WTC11 (cell line): ENCODE measurements around the gene CLPX. TPM values are rescaled to one million over a fixed set of nuclear protein-coding genes. Genes with fewer than 3 reads are reported as not detected.

Experiments used
- ATAC-seq: fragments of 200-7000 bp; cut with Tn5 transposase; 2 replicates; pipeline ENCODE4 v1.10.0; 2021; ENCODE audit warnings: mild to moderate bottlenecking, moderate library complexity
- CTCF ChIA-PET: fragments of 300-600 bp; sonication (Branson Sonifier 250); formaldehyde crosslinking; loops from one replicate; lab custom pipeline; 2021; ENCODE audit warnings: antibody characterized with exemption; lab: Charles Lee
- POLR2A ChIA-PET: fragments of 350-600 bp; sonication (Branson Sonifier 250); formaldehyde crosslinking; loops from one replicate; lab custom pipeline; 2021; ENCODE audit warnings: antibody characterized with exemption; lab: Charles Lee
- DNase-seq: peaks from one replicate; pipeline ENCODE4 v3.0.0; 2021; ENCODE audit warnings: low spot score
- H3K27ac Mint-ChIP-seq: 2 replicates; pipeline ENCODE4 v1.8.0; 2021; ENCODE audit warnings: mixed read lengths
- H3K27me3 Mint-ChIP-seq: 2 replicates; pipeline ENCODE4 v1.8.0; 2021; ENCODE audit warnings: low read depth, mild to moderate bottlenecking, moderate library complexity, mixed read lengths
- H3K36me3 Mint-ChIP-seq: 2 replicates; pipeline ENCODE4 v1.8.0; 2021; ENCODE audit warnings: mixed read lengths
- H3K4me1 Mint-ChIP-seq: 2 replicates; pipeline ENCODE4 v1.8.0; 2022; ENCODE audit warnings: mixed read lengths
- H3K4me3 Mint-ChIP-seq: 2 replicates; pipeline ENCODE4 v1.8.0; 2021; ENCODE audit warnings: mild to moderate bottlenecking, moderate library complexity, mixed read lengths
- H3K9me3 Mint-ChIP-seq: 2 replicates; pipeline ENCODE4 v1.8.0; 2021; ENCODE audit warnings: mixed read lengths
- CBFB ChIP-seq: sonication (generic); formaldehyde crosslinking; IDR thresholded peaks from 2 replicates; pipeline ENCODE4 v1.8.1; 2022; ENCODE audit warnings: mild to moderate bottlenecking, low read depth, missing genetic modification reagents
- ELF4 ChIP-seq: sonication (generic); formaldehyde crosslinking; IDR thresholded peaks from 2 replicates; pipeline ENCODE4 v1.8.1; 2022; ENCODE audit warnings: low read depth, mild to moderate bottlenecking, moderate library complexity, missing genetic modification reagents
- ETV6 ChIP-seq: sonication (generic); formaldehyde crosslinking; IDR thresholded peaks from 2 replicates; pipeline ENCODE4 v1.8.1; 2022; ENCODE audit warnings: mild to moderate bottlenecking, missing genetic modification reagents
- FOXK1 ChIP-seq: sonication (generic); formaldehyde crosslinking; IDR thresholded peaks from 2 replicates; pipeline ENCODE4 v1.8.0; 2022; ENCODE audit warnings: mild to moderate bottlenecking, moderate library complexity, missing genetic modification reagents
- GTF2I ChIP-seq: fragments of 250-450 bp; sonication (Bioruptor Pico); conservative IDR thresholded peaks from 2 replicates; pipeline ENCODE4 v1.4.0; 2021; ENCODE audit warnings: mild to moderate bottlenecking
- JAZF1 ChIP-seq: fragments of 250-450 bp; sonication (Bioruptor Pico); IDR thresholded peaks from 2 replicates; pipeline ENCODE4 v1.9.0; 2021; ENCODE audit warnings: moderate library complexity, mild to moderate bottlenecking, inconsistent platforms
- MXD4 ChIP-seq: fragments of 250-450 bp; sonication (Bioruptor Pico); IDR thresholded peaks from 2 replicates; pipeline ENCODE4 v1.8.0; 2021; ENCODE audit warnings: mild to moderate bottlenecking, moderate library complexity, borderline replicate concordance
- NR2C2 ChIP-seq: sonication (generic); formaldehyde crosslinking; IDR thresholded peaks from 2 replicates; pipeline ENCODE4 v1.8.0; 2022; ENCODE audit warnings: mild to moderate bottlenecking, missing genetic modification reagents
- RORB ChIP-seq: fragments of 250-450 bp; sonication (Bioruptor Pico); IDR thresholded peaks from 2 replicates; pipeline ENCODE4 v1.9.0; 2021; ENCODE audit warnings: mild to moderate bottlenecking
- SMAD4 ChIP-seq: sonication (generic); formaldehyde crosslinking; IDR thresholded peaks from 2 replicates; pipeline ENCODE4 v1.8.0; 2022; ENCODE audit warnings: mild to moderate bottlenecking, missing genetic modification reagents
- TCF7 ChIP-seq: sonication (generic); formaldehyde crosslinking; IDR thresholded peaks from 2 replicates; pipeline ENCODE4 v1.8.0; 2022; ENCODE audit warnings: mild to moderate bottlenecking, low read depth, missing genetic modification reagents, moderate library complexity
- TP53 ChIP-seq: sonication (generic); formaldehyde crosslinking; IDR thresholded peaks from 2 replicates; pipeline ENCODE4 v1.8.1; 2023; ENCODE audit warnings: mild to moderate bottlenecking, missing genetic modification reagents
- ZNF232 ChIP-seq: sonication (generic); formaldehyde crosslinking; IDR thresholded peaks from 2 replicates; pipeline ENCODE4 v1.8.0; 2022; ENCODE audit warnings: mild to moderate bottlenecking, missing genetic modification reagents
- ZNF263 ChIP-seq: sonication (generic); formaldehyde crosslinking; IDR thresholded peaks from 2 replicates; pipeline ENCODE4 v1.8.1; 2022; ENCODE audit warnings: low read depth, mild to moderate bottlenecking, moderate library complexity, missing genetic modification reagents
- ZNF317 ChIP-seq: sonication (generic); formaldehyde crosslinking; IDR thresholded peaks from 2 replicates; pipeline ENCODE4 v1.8.1; 2023; ENCODE audit warnings: low read depth, mild to moderate bottlenecking, moderate library complexity, missing genetic modification reagents, borderline replicate concordance
- ZNF423 ChIP-seq: fragments of 250-450 bp; sonication (Bioruptor Pico); IDR thresholded peaks from 2 replicates; pipeline ENCODE4 v2.1.2; 2022; ENCODE audit warnings: mild to moderate bottlenecking, moderate library complexity
- total RNA-seq: library from RNA; stranded (reverse); gene quantifications from 3 replicates; pipeline ENCODE4 v1.2.3, GENCODE V29; 2021
- TF ChIP-seq, protein P1 (sequence below): sonication (generic); formaldehyde crosslinking; IDR thresholded peaks from 2 replicates; pipeline ENCODE4 v1.8.0; 2022; ENCODE audit warnings: mild to moderate bottlenecking, missing genetic modification reagents
- TF ChIP-seq, protein P2 (sequence below): sonication (generic); formaldehyde crosslinking; IDR thresholded peaks from 2 replicates; pipeline ENCODE4 v1.8.0; 2022; ENCODE audit warnings: mild to moderate bottlenecking, missing genetic modification reagents
- TF ChIP-seq, protein P3 (sequence below): sonication (generic); formaldehyde crosslinking; IDR thresholded peaks from 2 replicates; pipeline ENCODE4 v1.8.1; 2022; ENCODE audit warnings: mild to moderate bottlenecking, moderate library complexity, missing genetic modification reagents
- TF ChIP-seq, protein P4 (sequence below): fragments of 250-450 bp; sonication (Bioruptor Pico); IDR thresholded peaks from 2 replicates; pipeline ENCODE4 v1.9.0; 2021; ENCODE audit warnings: moderate library complexity, mild to moderate bottlenecking, inconsistent platforms, borderline replicate concordance
- TF ChIP-seq, protein P5 (sequence below): sonication (generic); formaldehyde crosslinking; IDR thresholded peaks from 2 replicates; pipeline ENCODE4 v1.8.1; 2023; ENCODE audit warnings: mild to moderate bottlenecking, missing genetic modification reagents, borderline replicate concordance
- TF ChIP-seq, protein P6 (sequence below): fragments of 250-450 bp; sonication (Bioruptor Pico); conservative IDR thresholded peaks from 2 replicates; pipeline ENCODE4 v1.9.0; 2021; ENCODE audit warnings: mild to moderate bottlenecking

CLPX gene
- total RNA-seq, 1 experiment from 2014 or later: 68.7 TPM

DNA sequence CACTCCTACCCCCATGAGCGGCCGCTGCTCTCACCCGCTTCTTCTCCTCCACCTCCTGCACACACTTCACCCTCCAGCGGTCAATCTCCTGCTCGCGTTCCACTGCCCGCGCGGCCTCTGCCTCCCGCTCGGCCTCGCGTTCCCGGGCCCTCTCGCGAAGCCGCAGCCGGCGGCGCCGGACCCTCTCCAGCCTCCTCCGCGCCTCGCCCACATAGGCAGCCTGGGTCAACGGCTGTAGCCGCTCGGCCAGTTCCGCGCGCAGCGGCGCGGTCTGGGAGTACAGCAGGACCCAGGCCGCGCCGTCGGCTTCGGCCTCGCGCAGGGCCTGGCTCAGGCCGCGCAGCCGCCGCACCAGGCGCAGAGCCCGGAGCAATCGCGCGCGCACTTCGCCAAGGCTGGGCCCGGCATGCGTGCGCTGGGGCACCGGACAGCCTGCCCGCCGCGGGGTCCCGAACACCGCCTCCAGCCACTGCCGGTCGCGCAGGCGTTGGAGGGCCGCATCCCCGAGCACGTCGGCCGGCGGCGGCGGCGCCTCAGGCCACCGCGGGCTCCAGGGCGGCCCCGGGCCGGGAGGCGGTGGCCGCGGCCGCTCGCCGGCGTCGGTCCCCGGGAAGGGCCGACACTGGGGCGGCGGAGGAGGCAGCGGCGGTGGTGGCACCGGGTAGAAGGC is 52.1 kb downstream of the CLPX start (continued):
- TF ChIP-seq RORB (CRISPR knock-in tag) (no peak), MXD4 (no peak), FOXK1 (CRISPR knock-in tag) (no peak), TP53 (peak; percentile 71; the same call in 1 of the 2 replicates), TCF7 (peak; percentile 31; the same call in 1 of the 2 replicates), ZNF232 (CRISPR knock-in tag) (no peak), SMAD4 (no peak), ELF4 (CRISPR knock-in tag) (no peak), ZNF263 (CRISPR knock-in tag) (no peak), CBFB (CRISPR knock-in tag) (0 out of 2 replicates have a peak, but pooled peaks have one; percentile 25), ZNF423 (CRISPR knock-in tag) (no peak)
- TF ChIP-seq, protein P1, sequence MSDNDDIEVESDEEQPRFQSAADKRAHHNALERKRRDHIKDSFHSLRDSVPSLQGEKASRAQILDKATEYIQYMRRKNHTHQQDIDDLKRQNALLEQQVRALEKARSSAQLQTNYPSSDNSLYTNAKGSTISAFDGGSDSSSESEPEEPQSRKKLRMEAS (CRISPR knock-in tag): no peak; the same call in 1 of the 2 replicates
- TF ChIP-seq, protein P2, sequence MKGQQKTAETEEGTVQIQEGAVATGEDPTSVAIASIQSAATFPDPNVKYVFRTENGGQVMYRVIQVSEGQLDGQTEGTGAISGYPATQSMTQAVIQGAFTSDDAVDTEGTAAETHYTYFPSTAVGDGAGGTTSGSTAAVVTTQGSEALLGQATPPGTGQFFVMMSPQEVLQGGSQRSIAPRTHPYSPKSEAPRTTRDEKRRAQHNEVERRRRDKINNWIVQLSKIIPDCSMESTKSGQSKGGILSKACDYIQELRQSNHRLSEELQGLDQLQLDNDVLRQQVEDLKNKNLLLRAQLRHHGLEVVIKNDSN (CRISPR knock-in tag): no peak
- TF ChIP-seq, protein P3, sequence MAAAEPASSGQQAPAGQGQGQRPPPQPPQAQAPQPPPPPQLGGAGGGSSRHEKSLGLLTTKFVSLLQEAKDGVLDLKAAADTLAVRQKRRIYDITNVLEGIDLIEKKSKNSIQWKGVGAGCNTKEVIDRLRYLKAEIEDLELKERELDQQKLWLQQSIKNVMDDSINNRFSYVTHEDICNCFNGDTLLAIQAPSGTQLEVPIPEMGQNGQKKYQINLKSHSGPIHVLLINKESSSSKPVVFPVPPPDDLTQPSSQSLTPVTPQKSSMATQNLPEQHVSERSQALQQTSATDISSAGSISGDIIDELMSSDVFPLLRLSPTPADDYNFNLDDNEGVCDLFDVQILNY: peak; percentile 79; the same call in 1 of the 2 replicates
- TF ChIP-seq, all 79 proteins: peak for 13

DNA sequence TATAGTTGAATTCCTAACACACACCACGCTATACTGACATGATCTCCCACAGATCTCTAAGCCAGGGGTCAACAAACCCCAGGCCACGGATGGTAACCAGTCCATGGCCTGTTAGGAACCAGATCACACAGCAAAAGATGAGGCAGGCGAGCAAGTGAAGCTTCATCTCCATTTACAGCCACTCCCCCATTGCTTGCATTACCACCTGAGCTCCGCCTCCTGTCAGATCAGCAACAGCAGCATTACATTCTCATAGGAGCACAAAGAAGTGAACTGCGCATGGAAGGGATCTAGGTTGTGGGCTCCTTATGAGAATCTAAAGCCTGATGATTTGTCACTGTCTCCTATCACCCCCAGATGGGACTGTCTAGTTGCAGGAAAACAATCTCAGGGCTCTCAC is 54.2 kb downstream of the CLPX start:
- Mint-ChIP-seq H3K36me3 (peaks cover 35% of the 10 kb centered on the region), H3K4me3 (no peak overlapping the region), H3K27ac (peak overlapping the region; percentile 47), H3K4me1 (peaks cover 16% of the 10 kb centered on the region), H3K9me3 (peaks cover under 1% of the 10 kb centered on the region)
- DNase-seq: peak; percentile 20
- POLR2A ChIA-PET: interaction anchor here (0.6 kb wide), 1 partner anchor 153 kb away, joined by 5 read pairs; no protein-coding TSS in a partner anchor
- TF ChIP-seq, protein P4, sequence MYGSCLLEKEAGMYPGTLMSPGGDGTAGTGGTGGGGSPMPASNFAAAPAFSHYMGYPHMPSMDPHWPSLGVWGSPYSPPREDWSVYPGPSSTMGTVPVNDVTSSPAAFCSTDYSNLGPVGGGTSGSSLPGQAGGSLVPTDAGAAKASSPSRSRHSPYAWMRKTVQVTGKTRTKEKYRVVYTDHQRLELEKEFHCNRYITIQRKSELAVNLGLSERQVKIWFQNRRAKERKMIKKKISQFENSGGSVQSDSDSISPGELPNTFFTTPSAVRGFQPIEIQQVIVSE: no peak
- TF ChIP-seq ELF4 (CRISPR knock-in tag) (no peak), ZNF317 (CRISPR knock-in tag) (no peak)
- TF ChIP-seq, protein P5, sequence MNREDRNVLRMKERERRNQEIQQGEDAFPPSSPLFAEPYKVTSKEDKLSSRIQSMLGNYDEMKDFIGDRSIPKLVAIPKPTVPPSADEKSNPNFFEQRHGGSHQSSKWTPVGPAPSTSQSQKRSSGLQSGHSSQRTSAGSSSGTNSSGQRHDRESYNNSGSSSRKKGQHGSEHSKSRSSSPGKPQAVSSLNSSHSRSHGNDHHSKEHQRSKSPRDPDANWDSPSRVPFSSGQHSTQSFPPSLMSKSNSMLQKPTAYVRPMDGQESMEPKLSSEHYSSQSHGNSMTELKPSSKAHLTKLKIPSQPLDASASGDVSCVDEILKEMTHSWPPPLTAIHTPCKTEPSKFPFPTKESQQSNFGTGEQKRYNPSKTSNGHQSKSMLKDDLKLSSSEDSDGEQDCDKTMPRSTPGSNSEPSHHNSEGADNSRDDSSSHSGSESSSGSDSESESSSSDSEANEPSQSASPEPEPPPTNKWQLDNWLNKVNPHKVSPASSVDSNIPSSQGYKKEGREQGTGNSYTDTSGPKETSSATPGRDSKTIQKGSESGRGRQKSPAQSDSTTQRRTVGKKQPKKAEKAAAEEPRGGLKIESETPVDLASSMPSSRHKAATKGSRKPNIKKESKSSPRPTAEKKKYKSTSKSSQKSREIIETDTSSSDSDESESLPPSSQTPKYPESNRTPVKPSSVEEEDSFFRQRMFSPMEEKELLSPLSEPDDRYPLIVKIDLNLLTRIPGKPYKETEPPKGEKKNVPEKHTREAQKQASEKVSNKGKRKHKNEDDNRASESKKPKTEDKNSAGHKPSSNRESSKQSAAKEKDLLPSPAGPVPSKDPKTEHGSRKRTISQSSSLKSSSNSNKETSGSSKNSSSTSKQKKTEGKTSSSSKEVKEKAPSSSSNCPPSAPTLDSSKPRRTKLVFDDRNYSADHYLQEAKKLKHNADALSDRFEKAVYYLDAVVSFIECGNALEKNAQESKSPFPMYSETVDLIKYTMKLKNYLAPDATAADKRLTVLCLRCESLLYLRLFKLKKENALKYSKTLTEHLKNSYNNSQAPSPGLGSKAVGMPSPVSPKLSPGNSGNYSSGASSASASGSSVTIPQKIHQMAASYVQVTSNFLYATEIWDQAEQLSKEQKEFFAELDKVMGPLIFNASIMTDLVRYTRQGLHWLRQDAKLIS: no peak
- TF ChIP-seq, all 79 proteins: peak for 0
- CTCF ChIA-PET: interaction anchor here (0.7 to 1.3 kb wide), 4 partner anchors 10 to 188 kb away, joined by 3 to 8 read pairs (median 3); no protein-coding TSS in a partner anchor
- peak; percentile 6; the same call in 1 of the 2 replicates for ATAC-seq
- no peaks in the 10 kb centered on the region for H3K27me3 Mint-ChIP-seq

DNA sequence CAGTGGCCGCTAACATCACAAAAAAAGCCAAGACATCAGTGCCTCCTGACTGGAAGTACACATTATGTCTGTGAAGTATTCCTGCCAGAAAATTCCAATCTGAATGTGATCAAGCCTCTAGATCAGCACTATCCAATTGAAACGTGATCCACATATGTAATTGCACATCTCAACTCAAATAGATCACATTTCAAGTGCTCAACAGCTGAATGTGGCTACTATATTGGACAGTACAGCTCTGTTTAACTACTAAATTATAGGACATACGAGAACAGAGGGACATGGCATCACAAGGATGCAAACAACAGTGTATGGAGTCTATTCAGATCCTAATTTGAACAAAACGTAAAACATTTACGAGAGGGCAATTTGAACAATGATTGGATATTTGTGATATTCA is 69.6 kb downstream of the CLPX start:
- no peaks in the 10 kb centered on the region for H3K4me1 Mint-ChIP-seq
- H3K9me3 Mint-ChIP-seq: no peaks in the 10 kb centered on the region
- ATAC-seq (no peak), DNase-seq (no peak)
- peaks cover 28% of the 10 kb centered on the region for H3K36me3 Mint-ChIP-seq
- H3K4me3 Mint-ChIP-seq: no peak overlapping the region
- POLR2A ChIA-PET: no interaction called here
- H3K27me3 Mint-ChIP-seq: no peaks in the 10 kb centered on the region
- H3K27ac Mint-ChIP-seq: no peak overlapping the region
- CTCF ChIA-PET: interaction anchor here (1.1 to 1.4 kb wide), 2 partner anchors 14 to 82 kb away, joined by 3 to 7 read pairs; no protein-coding TSS in a partner anchor
- TF ChIP-seq ZNF232 (CRISPR knock-in tag) (no peak), ETV6 (CRISPR knock-in tag) (no peak), GTF2I (CRISPR knock-in tag) (no peak), ZNF263 (CRISPR knock-in tag) (no peak), NR2C2 (CRISPR knock-in tag) (no peak), JAZF1 (no peak)
- TF ChIP-seq, protein P2 (CRISPR knock-in tag): no peak
- TF ChIP-seq, protein P6, sequence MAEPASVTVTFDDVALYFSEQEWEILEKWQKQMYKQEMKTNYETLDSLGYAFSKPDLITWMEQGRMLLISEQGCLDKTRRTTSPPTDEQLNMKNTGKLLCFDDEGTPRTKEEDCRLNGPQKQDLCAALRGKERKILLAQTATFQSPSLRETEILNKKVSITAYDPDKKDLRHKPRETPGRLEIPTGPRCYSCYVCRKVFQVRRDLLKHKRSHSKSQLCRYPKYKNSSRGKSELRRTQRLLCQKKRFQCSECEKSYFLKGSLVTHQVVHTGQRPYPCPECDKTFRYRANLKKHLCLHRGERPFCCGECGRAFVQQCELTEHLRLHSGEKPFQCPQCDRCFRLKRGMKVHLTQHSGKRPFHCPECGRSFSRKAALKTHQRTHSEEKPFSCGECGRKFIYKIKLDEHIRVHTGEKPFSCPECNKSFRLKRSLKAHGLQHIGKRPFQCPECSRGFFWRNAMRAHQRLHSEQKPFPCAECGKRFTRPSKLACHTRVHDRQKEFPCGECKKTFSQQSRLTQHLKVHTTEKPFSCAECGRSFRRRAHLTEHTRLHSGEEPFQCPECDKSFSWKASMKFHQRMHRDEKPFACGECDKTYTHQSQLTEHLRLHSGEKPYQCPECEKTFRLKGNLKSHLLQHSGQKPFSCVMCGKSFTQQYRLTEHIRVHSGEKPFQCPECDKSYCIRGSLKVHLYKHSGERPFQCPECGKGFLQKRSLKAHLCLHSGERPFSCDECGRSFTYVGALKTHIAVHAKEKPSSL (CRISPR knock-in tag): no peak
